Limb (tissue), 2 donors: ENCODE data around the gene WWP2.

Source experiments
- DNase-seq, 2 donors: peaks; one replicate each; pipeline ENCODE4 v3.0.0-alpha.2; 2016; ENCODE audit errors: extremely low spot score in 2 of 2

WWP2 gene

GRCh38 chr16:69858191-69859104 lies 96.3 kb downstream of the WWP2 start:
- DNase-seq, result no peak

GRCh38 chr16:69859105-69859989 lies 97.2 kb downstream of the WWP2 start:
- no peak for DNase-seq

- no peak for DNase-seq
Observed at GRCh38 chr16:69860233-69861231, 98.4 kb downstream of the WWP2 start.

- DNase-seq, result peak; percentile 51 to 82
Observed at GRCh38 chr16:69861292-69862030, 99.3 kb downstream of the WWP2 start.

GRCh38 chr16:69863401-69864281 lies 101.5 kb downstream of the WWP2 start:
- DNase-seq, result no peak

- DNase-seq, result no peak
Observed at GRCh38 chr16:69865701-69866100, 103.6 kb downstream of the WWP2 start.

- DNase-seq, result no peak
Observed at GRCh38 chr16:69867784-69868560, 105.8 kb downstream of the WWP2 start.

GRCh38 chr16:69870761-69871160 lies 108.6 kb downstream of the WWP2 start:
- DNase-seq, result no peak

GRCh38 chr16:69871708-69872107 lies 109.6 kb downstream of the WWP2 start:
- no peak for DNase-seq

- no peak for DNase-seq
Observed at GRCh38 chr16:69872888-69873287, 110.8 kb downstream of the WWP2 start.

GRCh38 chr16:69873783-69874182 lies 111.7 kb downstream of the WWP2 start:
- DNase-seq, result no peak

GRCh38 chr16:69874271-69874670 lies 112.1 kb downstream of the WWP2 start:
- DNase-seq, result no peak

GRCh38 chr16:69880640-69881133 lies 118.6 kb downstream of the WWP2 start:
- DNase-seq, result no peak

- no peak for DNase-seq
Observed at GRCh38 chr16:69881141-69881540, 119.0 kb downstream of the WWP2 start.

- no peak for DNase-seq
Observed at GRCh38 chr16:69883744-69884143, 121.6 kb downstream of the WWP2 start.

GRCh38 chr16:69885722-69886121 lies 123.6 kb downstream of the WWP2 start:
- DNase-seq, result no peak

- no peak for DNase-seq
Observed at GRCh38 chr16:69886726-69887125, 124.6 kb downstream of the WWP2 start.

- DNase-seq, result no peak
Observed at GRCh38 chr16:69888005-69888590, 126.0 kb downstream of the WWP2 start.
